Measurements from ENCODE around the gene PJA2. TPM values are rescaled to one million over a fixed set of nuclear protein-coding genes. Genes with fewer than 3 reads are reported as not detected.

Gene PJA2
- total and polyA plus RNA-seq, 4 donors = 23.6 to 69.2 (median 42.8) TPM

GRCh38 chr5:109297900-109298299 lies 111.9 kb downstream of the PJA2 start:
- no peaks in the 10 kb centered on the region for H3K9me3 ChIP-seq (ENCODE audit: control insufficient read depth in 4 of 4, low read length in 3 of 4)
- WGBS = 64% methylated on average over 9 of the region's 9 CpGs
- no peak overlapping the region for H3K27ac ChIP-seq (ENCODE audit: low read depth in 1 of 2, low read length in 2 of 2)
- no peak for DNase-seq (ENCODE audit: low spot score)
- no peak overlapping the region for H3K9ac ChIP-seq (ENCODE audit: low read depth in 1 of 2, low read length in 2 of 2)
- peaks cover 0 to 7% (median 0%) of the 10 kb centered on the region in 4 donors for H3K4me1 ChIP-seq (ENCODE audit: control insufficient read depth in 4 of 4, insufficient read depth in 4 of 4, low read length in 3 of 4)
- no peaks in the 10 kb centered on the region for H3K36me3 ChIP-seq (ENCODE audit: control insufficient read depth in 4 of 4, insufficient read depth in 3 of 4, low read depth in 1 of 4, low read length in 3 of 4)
- no peak overlapping the region for H3K4me3 ChIP-seq (ENCODE audit: low read depth in 1 of 3, low read length in 3 of 3)
- no peaks in the 10 kb centered on the region for H3K27me3 ChIP-seq (ENCODE audit: control insufficient read depth in 4 of 4, insufficient read depth in 4 of 4, low read length in 3 of 4)
- TF ChIP-seq JUND (IDR thresholded peaks at IDR 0.05) (no peak), SP1 (IDR thresholded peaks at IDR 0.05) (no peak), HNF4G (IDR thresholded peaks at IDR 0.05) (no peak), EGR1 (IDR thresholded peaks at IDR 0.05; ENCODE audit: low read depth in 2 of 2) (no peak), MAX (IDR thresholded peaks at IDR 0.05) (no peak), ZBTB33 (IDR thresholded peaks at IDR 0.05) (no peak), FOXA2 (IDR thresholded peaks at IDR 0.05) (no peak)
- TF ChIP-seq, protein P1, sequence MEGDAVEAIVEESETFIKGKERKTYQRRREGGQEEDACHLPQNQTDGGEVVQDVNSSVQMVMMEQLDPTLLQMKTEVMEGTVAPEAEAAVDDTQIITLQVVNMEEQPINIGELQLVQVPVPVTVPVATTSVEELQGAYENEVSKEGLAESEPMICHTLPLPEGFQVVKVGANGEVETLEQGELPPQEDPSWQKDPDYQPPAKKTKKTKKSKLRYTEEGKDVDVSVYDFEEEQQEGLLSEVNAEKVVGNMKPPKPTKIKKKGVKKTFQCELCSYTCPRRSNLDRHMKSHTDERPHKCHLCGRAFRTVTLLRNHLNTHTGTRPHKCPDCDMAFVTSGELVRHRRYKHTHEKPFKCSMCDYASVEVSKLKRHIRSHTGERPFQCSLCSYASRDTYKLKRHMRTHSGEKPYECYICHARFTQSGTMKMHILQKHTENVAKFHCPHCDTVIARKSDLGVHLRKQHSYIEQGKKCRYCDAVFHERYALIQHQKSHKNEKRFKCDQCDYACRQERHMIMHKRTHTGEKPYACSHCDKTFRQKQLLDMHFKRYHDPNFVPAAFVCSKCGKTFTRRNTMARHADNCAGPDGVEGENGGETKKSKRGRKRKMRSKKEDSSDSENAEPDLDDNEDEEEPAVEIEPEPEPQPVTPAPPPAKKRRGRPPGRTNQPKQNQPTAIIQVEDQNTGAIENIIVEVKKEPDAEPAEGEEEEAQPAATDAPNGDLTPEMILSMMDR (IDR thresholded peaks at IDR 0.05; ENCODE audit: low read depth, low read length, missing input control) = no peak

GRCh38 chr5:109291090-109291489 lies 118.7 kb downstream of the PJA2 start:
- TF ChIP-seq NR2F2 (IDR thresholded peaks at IDR 0.05) (no peak), ATF3 (IDR thresholded peaks at IDR 0.05) (no peak), YY1 (IDR thresholded peaks at IDR 0.05) (no peak), FOXA1 (IDR thresholded peaks at IDR 0.05) (no peak), RAD21 (IDR thresholded peaks at IDR 0.05) (no peak), JUND (IDR thresholded peaks at IDR 0.05) (no peak), REST (IDR thresholded peaks at IDR 0.05) (no peak), RXRA (IDR thresholded peaks at IDR 0.05) (no peak), HNF4G (IDR thresholded peaks at IDR 0.05) (no peak), ZBTB33 (IDR thresholded peaks at IDR 0.05) (no peak), SP1 (IDR thresholded peaks at IDR 0.05) (no peak), TAF1 (conservative IDR thresholded peaks at IDR 0.05) (no peak), HNF4A (conservative IDR thresholded peaks at IDR 0.05) (no peak)
- H3K4me3 ChIP-seq (ENCODE audit: low read depth in 1 of 3, low read length in 3 of 3) = no peak overlapping the region
- H3K36me3 ChIP-seq (ENCODE audit: control insufficient read depth in 4 of 4, insufficient read depth in 3 of 4, low read depth in 1 of 4, low read length in 3 of 4) = no peaks in the 10 kb centered on the region
- peaks cover 0 to 4% (median 3%) of the 10 kb centered on the region in 4 donors for H3K9me3 ChIP-seq (ENCODE audit: control insufficient read depth in 4 of 4, low read length in 3 of 4)
- H3K27ac ChIP-seq (ENCODE audit: low read depth in 1 of 2, low read length in 2 of 2) = no peak overlapping the region
- H3K27me3 ChIP-seq (ENCODE audit: control insufficient read depth in 4 of 4, insufficient read depth in 4 of 4, low read length in 3 of 4) = no peaks in the 10 kb centered on the region
- DNase-seq (ENCODE audit: low spot score) = no peak
- WGBS = 93% methylated on average over 6 of the region's 6 CpGs
- no peak overlapping the region for H3K9ac ChIP-seq (ENCODE audit: low read depth in 1 of 2, low read length in 2 of 2)
- peaks cover 0 to 4% (median 0%) of the 10 kb centered on the region in 4 donors for H3K4me1 ChIP-seq (ENCODE audit: control insufficient read depth in 4 of 4, insufficient read depth in 4 of 4, low read length in 3 of 4)
